Measurements from ENCODE around the gene RRP15. TPM values are rescaled to one million over a fixed set of nuclear protein-coding genes. Genes with fewer than 3 reads are reported as not detected.

Gene RRP15
- total RNA-seq, 1 experiment from 2014 or later = 25.5 TPM

GRCh38 chr1:218344814-218345672, 60.0 kb downstream of the RRP15 start, which contains the start of gene TGFB2:
Gene TGFB2, plus strand, starts transcription at chr1:218345336. Its CDS starts 1,366 bp downstream, at chr1:218346702.
- Histone ChIP-seq H3K27me3 (ENCODE audit: insufficient read depth, low read length) (no peaks in the 10 kb centered on the region), H3K79me2 (ENCODE audit: insufficient read depth, low read length) (no peaks in the 10 kb centered on the region), H2AFZ (ENCODE audit: low read depth, low read length, poor library complexity, severe bottlenecking) (peak within 1 kb of the TSS; percentile 49), H4K20me1 (ENCODE audit: insufficient read depth) (no peaks in the 10 kb centered on the region), H3K4me3 (replicated peaks in 1 of 2; ENCODE audit: low read depth in 1 of 2, low read length in 2 of 2) (peak within 1 kb of the TSS; percentile 37 to 52), H3K27ac (ENCODE audit: low read depth, low read length) (peak within 1 kb of the TSS; percentile 25; the same call in 1 of the 2 replicates), H3K4me1 (ENCODE audit: control insufficient read depth in 1 of 2, insufficient read depth in 2 of 2, low read length in 2 of 2) (peaks cover 0 to 8% of the 10 kb centered on the region in 2 experiments; a peak in 2 of 4 replicates), H3K9ac (ENCODE audit: low read length) (peak within 1 kb of the TSS; percentile 37), H3K9me3 (ENCODE audit: control insufficient read depth in 1 of 2, insufficient read depth in 1 of 2, low read depth in 1 of 2, low read length in 2 of 2) (no peaks in the 10 kb centered on the region), H3K9me2 (ENCODE audit: insufficient read depth) (no peaks in the 10 kb centered on the region), H3K36me3 (ENCODE audit: control insufficient read depth in 1 of 2, insufficient read depth in 2 of 2, low read length in 2 of 2) (no peaks in the 10 kb centered on the region), H3K4me2 (ENCODE audit: low read length) (peak within 1 kb of the TSS; percentile 73)
- intact Hi-C loops (cut with micrococcal nuclease) = no loop called here
- no peak for DNase-seq (ENCODE audit: low read depth, low spot score)
- no TSS peak for BruUV-seq (replicated peaks)
- ChIA-PET RAD21 (ENCODE audit: low non-redundant PET in 1 of 2, low total read pairs in 2 of 2, uncharacterized antibody in 2 of 2, unreplicated experiment in 2 of 2) (no interaction called here), POLR2A (no interaction called here), CTCF (no interaction called here)
- TF ChIP-seq EZH2phosphoT487 (IDR thresholded peaks at IDR 0.05; ENCODE audit: borderline replicate concordance) = no peak
- no peak for TF ChIP-seq SIN3A (IDR thresholded peaks at IDR 0.05; ENCODE audit: low read depth)
- no peak for TF ChIP-seq SP1 (IDR thresholded peaks at IDR 0.05; ENCODE audit: low read depth)
- TF ChIP-seq EGR1 (IDR thresholded peaks at IDR 0.05; ENCODE audit: low read depth) = no peak
- no peak for TF ChIP-seq JUND (IDR thresholded peaks at IDR 0.05)
- TF ChIP-seq MAX (IDR thresholded peaks at IDR 0.05) = no peak
- no peak for TF ChIP-seq TCF7L2 (IDR thresholded peaks at IDR 0.05; ENCODE audit: borderline replicate concordance, extremely low read depth, insufficient read depth, insufficient read length)
- no peak for TF ChIP-seq POLR2A (IDR thresholded peaks at IDR 0.05; ENCODE audit: borderline replicate concordance, extremely low read depth, insufficient read depth, insufficient read length)
- TF ChIP-seq CEBPB (IDR thresholded peaks at IDR 0.05; ENCODE audit: low read depth) = no peak
- TF ChIP-seq ZNF274 (IDR thresholded peaks at IDR 0.05; ENCODE audit: low read depth, low read length) = no peak
- ATAC-seq = peak; percentile 38
